Measurements from ENCODE around the gene DCXR. TPM values are rescaled to one million over a fixed set of nuclear protein-coding genes. Genes with fewer than 3 reads are reported as not detected.

The DCXR gene
- total RNA-seq, 1 donor, result 40.6 TPM

GRCh38 chr17:82018152-82018988, 19.1 kb downstream of the DCXR start:
- DNase-seq (ENCODE audit: low read depth), result no peak
- TF ChIP-seq, protein P1, sequence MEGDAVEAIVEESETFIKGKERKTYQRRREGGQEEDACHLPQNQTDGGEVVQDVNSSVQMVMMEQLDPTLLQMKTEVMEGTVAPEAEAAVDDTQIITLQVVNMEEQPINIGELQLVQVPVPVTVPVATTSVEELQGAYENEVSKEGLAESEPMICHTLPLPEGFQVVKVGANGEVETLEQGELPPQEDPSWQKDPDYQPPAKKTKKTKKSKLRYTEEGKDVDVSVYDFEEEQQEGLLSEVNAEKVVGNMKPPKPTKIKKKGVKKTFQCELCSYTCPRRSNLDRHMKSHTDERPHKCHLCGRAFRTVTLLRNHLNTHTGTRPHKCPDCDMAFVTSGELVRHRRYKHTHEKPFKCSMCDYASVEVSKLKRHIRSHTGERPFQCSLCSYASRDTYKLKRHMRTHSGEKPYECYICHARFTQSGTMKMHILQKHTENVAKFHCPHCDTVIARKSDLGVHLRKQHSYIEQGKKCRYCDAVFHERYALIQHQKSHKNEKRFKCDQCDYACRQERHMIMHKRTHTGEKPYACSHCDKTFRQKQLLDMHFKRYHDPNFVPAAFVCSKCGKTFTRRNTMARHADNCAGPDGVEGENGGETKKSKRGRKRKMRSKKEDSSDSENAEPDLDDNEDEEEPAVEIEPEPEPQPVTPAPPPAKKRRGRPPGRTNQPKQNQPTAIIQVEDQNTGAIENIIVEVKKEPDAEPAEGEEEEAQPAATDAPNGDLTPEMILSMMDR (IDR thresholded peaks at IDR 0.05; ENCODE audit: insufficient read depth, low read depth, low read length), result no peak
- H3K4me3 ChIP-seq (ENCODE audit: low read depth, low read length), result no peak overlapping the region

- H3K4me3 ChIP-seq (ENCODE audit: low read depth, low read length), result no peak overlapping the region
- no peak for DNase-seq (ENCODE audit: low read depth)
- TF ChIP-seq, protein P1 (IDR thresholded peaks at IDR 0.05; ENCODE audit: insufficient read depth, low read depth, low read length), result no peak
Observed at GRCh38 chr17:82017612-82018151, 19.8 kb downstream of the DCXR start.

DNA sequence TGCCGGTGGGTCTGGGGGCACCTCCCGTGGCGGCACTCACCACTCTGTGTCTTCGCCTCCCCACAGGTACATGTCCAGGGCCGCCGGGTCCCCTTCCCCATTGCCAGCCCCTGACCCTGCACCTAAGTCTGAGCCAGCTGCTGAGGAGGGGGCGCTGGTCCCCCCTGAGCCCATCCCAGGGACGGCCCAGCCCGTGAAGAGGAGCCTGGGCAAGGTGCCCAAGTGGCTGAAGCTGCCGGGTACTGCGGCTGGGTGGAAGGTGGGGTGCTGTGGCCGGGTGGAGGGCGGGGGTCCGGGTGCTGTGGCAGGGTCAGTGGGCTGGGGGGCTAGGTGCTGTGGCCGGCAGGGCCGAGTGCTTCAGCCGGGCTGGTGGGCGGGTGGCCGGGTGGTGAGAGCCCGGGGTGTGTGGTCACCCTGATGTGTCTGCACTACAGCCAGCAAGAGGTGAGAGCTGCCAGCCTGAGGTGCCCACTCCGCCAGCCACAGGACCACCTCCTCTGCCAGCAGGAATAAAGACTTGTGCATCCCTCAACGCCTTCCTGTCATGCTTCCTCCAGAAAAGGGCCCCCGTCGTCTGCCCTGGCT, 20.5 kb downstream of the DCXR start:
- TF ChIP-seq, protein P1 (IDR thresholded peaks at IDR 0.05; ENCODE audit: insufficient read depth, low read depth, low read length), result no peak
- no peak for DNase-seq (ENCODE audit: low read depth)
- H3K4me3 ChIP-seq (ENCODE audit: low read depth, low read length), result no peak overlapping the region

DNA sequence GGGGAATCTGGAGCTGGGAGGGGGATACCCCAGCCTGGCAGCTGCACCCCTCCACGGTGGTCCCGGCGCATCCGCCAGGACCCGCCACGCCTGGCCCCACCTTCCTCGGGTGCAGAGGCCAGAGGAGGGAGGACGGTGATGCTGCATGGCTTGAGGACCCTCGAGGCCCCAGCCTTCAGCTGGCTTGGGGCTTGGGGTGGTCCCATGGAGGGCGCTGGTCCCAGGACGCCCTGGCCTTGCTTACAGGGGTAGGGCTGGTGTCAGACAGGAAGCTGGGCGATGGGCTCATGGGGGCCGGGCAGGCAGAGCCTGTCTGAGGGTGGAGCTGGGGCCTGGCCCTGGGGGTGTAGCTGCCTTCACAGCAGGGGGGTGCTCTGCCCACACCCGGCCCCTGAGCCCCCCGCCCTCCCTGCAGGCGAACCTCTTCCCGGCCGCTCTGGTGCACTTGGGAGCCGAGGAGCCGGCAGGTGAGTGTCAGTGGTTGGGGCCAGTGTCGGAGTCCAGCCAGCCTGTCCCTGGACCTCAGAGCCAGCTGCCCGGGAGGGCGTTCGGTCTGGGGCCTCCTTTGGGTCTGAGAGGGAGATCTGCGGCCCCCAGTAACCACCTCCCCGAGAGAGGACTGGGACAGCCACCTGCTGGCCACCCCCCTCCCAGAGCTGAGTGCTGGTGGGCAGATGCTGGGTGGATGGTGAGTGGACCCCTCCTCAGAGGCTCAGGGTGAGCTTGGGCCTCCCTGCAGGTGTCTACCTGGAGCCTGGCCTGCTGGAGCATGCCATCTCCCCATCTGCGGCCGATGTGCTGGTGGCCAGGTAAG, 21.2 kb downstream of the DCXR start:
- no peak overlapping the region for H3K4me3 ChIP-seq (ENCODE audit: low read depth, low read length)
- TF ChIP-seq, protein P1 (IDR thresholded peaks at IDR 0.05; ENCODE audit: insufficient read depth, low read depth, low read length), result no peak
- no peak for DNase-seq (ENCODE audit: low read depth)

- no peak overlapping the region for H3K4me3 ChIP-seq (ENCODE audit: low read depth, low read length)
- TF ChIP-seq, protein P1 (IDR thresholded peaks at IDR 0.05; ENCODE audit: insufficient read depth, low read depth, low read length), result no peak
- DNase-seq (ENCODE audit: low read depth), result no peak
Observed at GRCh38 chr17:82015311-82015971, 22.1 kb downstream of the DCXR start.

DNA sequence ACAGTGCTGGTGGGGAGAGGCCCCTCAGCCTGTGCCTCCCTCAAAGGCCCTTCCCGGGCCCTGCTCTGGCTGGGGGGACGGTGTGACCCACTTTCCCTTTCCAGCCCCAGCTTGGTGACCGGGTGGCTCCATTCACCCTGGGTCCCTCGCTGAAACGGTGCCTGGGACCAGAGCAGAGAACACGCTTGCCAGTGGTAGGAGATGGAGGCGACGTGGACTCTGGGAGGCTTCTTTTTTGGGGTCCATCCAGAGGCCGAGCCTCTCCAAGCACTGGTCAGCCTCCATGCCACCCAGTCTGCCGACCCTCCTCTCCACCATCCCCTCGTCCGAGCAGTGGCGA, 22.6 kb downstream of the DCXR start:
- TF ChIP-seq, protein P1 (IDR thresholded peaks at IDR 0.05; ENCODE audit: insufficient read depth, low read depth, low read length), result no peak
- H3K4me3 ChIP-seq (ENCODE audit: low read depth, low read length), result no peak overlapping the region
- no peak for DNase-seq (ENCODE audit: low read depth)

All from fibroblast of villous mesenchyme (primary cell).